Brain microvascular endothelial cell (primary cell): ENCODE data around the gene BOD1.

Experiments
- DNase-seq: peaks from one replicate; pipeline ENCODE4 v3.0.0-alpha.2; 2020
- H3K27ac ChIP-seq: fragments of 250-450 bp; sonication (Bioruptor Pico); 2 replicates; pipeline ENCODE4 v1.5.1; 2020; ENCODE audit warnings: mild to moderate bottlenecking, moderate library complexity
- H3K27me3 ChIP-seq: fragments of 250-450 bp; sonication (Bioruptor Pico); replicated peaks from 2 replicates; pipeline ENCODE4 v1.5.1; 2020; ENCODE audit warnings: mild to moderate bottlenecking
- H3K36me3 ChIP-seq: fragments of 250-450 bp; sonication (Bioruptor Pico); replicated peaks from 2 replicates; pipeline ENCODE4 v1.5.1; 2020; ENCODE audit warnings: mild to moderate bottlenecking
- H3K4me3 ChIP-seq: 2 replicates; pipeline ENCODE4 v1.5.1; 2011; ENCODE audit warnings: low read depth, mild to moderate bottlenecking, control low read depth, low read length, moderate library complexity
- CTCF ChIP-seq: IDR thresholded peaks from 2 replicates; pipeline ENCODE4 v1.5.1; 2011; ENCODE audit warnings: low read depth, mild to moderate bottlenecking, moderate library complexity, low read length, control low read depth, inconsistent platforms; ENCODE audit errors: missing control alignments
- in situ Hi-C: cut with HindIII; loops from 2 replicates; pipeline ENCODE4 v1.10.0; 2017; ENCODE audit warnings: low sequenced_read_pairs, low pct_ligation_motif_present

BOD1 gene

DNA sequence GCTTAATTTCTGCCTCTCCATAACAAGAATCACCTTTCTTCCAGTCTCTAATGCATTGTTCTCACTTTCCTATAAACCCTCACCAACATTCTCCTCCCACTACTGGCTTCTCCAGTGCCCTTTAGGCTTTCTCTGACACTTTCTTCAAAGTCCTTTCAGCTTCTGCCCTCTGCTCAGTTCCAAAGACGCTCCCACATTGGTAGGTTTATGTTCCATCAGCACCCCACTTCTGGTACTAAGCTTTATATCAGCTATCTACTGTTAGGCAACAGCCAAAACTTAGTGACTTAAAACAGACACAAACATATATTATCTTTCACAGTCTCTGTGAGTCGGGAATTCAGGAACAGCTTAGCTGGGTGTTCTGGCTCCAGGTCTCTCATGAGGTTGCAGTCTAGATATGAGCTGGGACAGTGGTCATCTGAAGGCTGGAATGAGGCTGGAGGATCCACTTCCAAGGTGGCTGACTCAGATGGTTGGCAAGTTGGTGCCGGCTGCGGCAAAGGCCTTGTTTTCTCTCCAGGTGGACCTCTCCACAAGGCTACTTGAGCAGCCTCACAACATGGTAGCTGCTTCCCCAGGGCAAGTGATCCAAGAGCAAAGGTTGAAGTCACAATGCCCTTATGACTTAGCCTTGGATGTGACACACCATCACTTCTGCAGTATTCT is 37.4 kb downstream of the BOD1 start:
- no peak for TF ChIP-seq CTCF
- Histone ChIP-seq H3K4me3 (no peak overlapping the region), H3K27ac (no peak overlapping the region), H3K27me3 (no peaks in the 10 kb centered on the region), H3K36me3 (no peaks in the 10 kb centered on the region)
- no peak for DNase-seq
- in situ Hi-C loops = no loop called here

GRCh38 chr5:173577817-173578216 is 38.6 kb downstream of the BOD1 start:
- no peaks in the 10 kb centered on the region for H3K27me3 ChIP-seq
- TF ChIP-seq CTCF = no peak
- in situ Hi-C loops = no loop called here

GRCh38 chr5:173577166-173577565 is 39.3 kb downstream of the BOD1 start:
- no peak overlapping the region for H3K4me3 ChIP-seq
- no peak overlapping the region for H3K27ac ChIP-seq
- no peak for DNase-seq
- no peaks in the 10 kb centered on the region for H3K36me3 ChIP-seq
- H3K27me3 ChIP-seq = no peaks in the 10 kb centered on the region
- in situ Hi-C loops = no loop called here
- TF ChIP-seq CTCF = no peak

More at GRCh38 chr5:173577817-173578216, 38.6 kb downstream of the BOD1 start:
- no peaks in the 10 kb centered on the region for H3K36me3 ChIP-seq
- no peak overlapping the region for H3K4me3 ChIP-seq
- H3K27ac ChIP-seq = no peak overlapping the region
- no peak for DNase-seq

- DNase-seq = no peak
- no peaks in the 10 kb centered on the region for H3K36me3 ChIP-seq
- no peak for TF ChIP-seq CTCF
- no peaks in the 10 kb centered on the region for H3K27me3 ChIP-seq
- in situ Hi-C loops = no loop called here
- H3K4me3 ChIP-seq = no peak overlapping the region
- H3K27ac ChIP-seq = no peak overlapping the region
Measured at GRCh38 chr5:173575985-173576384, 40.5 kb downstream of the BOD1 start.

DNA sequence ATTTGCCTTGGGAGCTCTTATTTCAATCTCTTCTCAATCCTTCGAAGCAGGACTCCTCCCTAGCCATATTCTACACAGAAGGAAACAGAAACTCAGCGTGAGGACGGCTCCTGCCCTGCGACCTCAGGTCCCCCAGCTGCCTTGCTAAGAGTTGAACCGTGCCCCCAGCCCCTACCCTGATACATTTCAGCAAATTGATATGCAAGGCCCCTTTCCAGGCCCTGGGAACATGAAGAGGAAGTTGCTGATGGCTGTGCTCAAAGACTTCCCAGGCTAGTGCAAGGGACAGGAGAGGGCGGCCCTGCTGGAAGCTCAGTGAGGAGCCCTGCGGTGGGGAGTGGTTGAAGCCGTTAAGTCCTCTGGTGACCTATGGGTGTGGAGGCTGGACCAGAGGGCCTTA is 41.5 kb downstream of the BOD1 start:
- Histone ChIP-seq H3K27me3 (no peaks in the 10 kb centered on the region), H3K4me3 (no peak overlapping the region), H3K27ac (no peak overlapping the region), H3K36me3 (no peaks in the 10 kb centered on the region)
- DNase-seq = no peak
- in situ Hi-C loops = no loop called here
- no peak for TF ChIP-seq CTCF

- Histone ChIP-seq H3K4me3 (peak overlapping the region; percentile 30), H3K36me3 (no peaks in the 10 kb centered on the region), H3K27ac (no peak overlapping the region), H3K27me3 (no peaks in the 10 kb centered on the region)
- peak; percentile 44 for DNase-seq
- peak; percentile 93 for TF ChIP-seq CTCF
- in situ Hi-C loops = no loop called here
Measured at GRCh38 chr5:173573126-173573960, 43.1 kb downstream of the BOD1 start.
